Esophagus muscularis mucosa (tissue), 3 donors: ENCODE measurements around the gene CA12.

Experiments
- POLR2A ChIP-seq: fragments of 450-650 bp; IDR thresholded peaks from one replicate; pipeline ENCODE4 v1.6.1; 2017; ENCODE audit warnings: antibody characterized with exemption, moderate library complexity, mild to moderate bottlenecking, low read depth
- TF ChIP-seq, protein P1 (sequence below), 3 experiments: fragments of 200-600 bp in 2 of 3; fragments of 450-650 bp in 1 of 3; sonication (generic) in 2 of 3; IDR thresholded peaks; one replicate each; pipeline ENCODE4 v1.5.1; 2017 to 2019; ENCODE audit warnings: antibody characterized with exemption in 3 of 3, mild to moderate bottlenecking in 2 of 3, moderate library complexity in 1 of 3

- TF ChIP-seq, protein P1, sequence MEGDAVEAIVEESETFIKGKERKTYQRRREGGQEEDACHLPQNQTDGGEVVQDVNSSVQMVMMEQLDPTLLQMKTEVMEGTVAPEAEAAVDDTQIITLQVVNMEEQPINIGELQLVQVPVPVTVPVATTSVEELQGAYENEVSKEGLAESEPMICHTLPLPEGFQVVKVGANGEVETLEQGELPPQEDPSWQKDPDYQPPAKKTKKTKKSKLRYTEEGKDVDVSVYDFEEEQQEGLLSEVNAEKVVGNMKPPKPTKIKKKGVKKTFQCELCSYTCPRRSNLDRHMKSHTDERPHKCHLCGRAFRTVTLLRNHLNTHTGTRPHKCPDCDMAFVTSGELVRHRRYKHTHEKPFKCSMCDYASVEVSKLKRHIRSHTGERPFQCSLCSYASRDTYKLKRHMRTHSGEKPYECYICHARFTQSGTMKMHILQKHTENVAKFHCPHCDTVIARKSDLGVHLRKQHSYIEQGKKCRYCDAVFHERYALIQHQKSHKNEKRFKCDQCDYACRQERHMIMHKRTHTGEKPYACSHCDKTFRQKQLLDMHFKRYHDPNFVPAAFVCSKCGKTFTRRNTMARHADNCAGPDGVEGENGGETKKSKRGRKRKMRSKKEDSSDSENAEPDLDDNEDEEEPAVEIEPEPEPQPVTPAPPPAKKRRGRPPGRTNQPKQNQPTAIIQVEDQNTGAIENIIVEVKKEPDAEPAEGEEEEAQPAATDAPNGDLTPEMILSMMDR (IDR thresholded peaks at IDR 0.05), result no peak
- TF ChIP-seq POLR2A, result no peak
These were observed 32.0 kb downstream of the CA12 start for GRCh38 chr15:63349621-63350020.
